ENCODE data around the gene MIDN. TPM values are rescaled to one million over a fixed set of nuclear protein-coding genes. Genes with fewer than 3 reads are reported as not detected.

MIDN gene
- total RNA-seq, 4 donors from 2014 or later: 17.4 to 51.9 (median 39.4) TPM

DNA sequence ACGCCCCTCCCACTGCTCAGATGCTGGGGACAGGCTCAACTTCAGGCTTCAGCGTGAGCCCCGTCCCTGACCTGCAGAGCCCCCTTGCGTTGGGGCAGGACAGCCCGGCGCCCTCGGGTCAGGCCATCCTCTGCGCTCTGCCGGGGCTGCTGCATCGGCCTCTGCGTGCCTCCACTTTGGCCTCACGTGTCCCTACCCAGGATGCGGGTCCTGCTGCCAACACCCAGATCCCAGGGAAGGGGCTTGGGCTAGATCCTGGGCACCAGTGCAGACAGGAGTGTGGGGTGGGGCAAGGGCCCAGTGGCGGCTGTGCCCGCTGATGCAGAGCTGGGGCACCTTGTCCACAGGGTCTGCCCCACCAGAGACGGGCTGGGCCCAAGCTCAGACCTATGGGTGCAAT lies 23.5 kb upstream of the MIDN start:
- WGBS, 2 donors: 88 to 94% methylated on average over 5 to 16 of the region's 16 CpGs
- peaks cover 0 to 93% (median 19%) of the 10 kb centered on the region in 3 donors for H3K36me3 ChIP-seq
- peaks cover 0 to 50% (median 12%) of the 10 kb centered on the region in 4 donors for H3K4me1 ChIP-seq
- H3K27ac ChIP-seq: peak overlapping the region in 1 of 4 donors; percentile 93
- no peak overlapping the region for H3K4me3 ChIP-seq
- DNase-seq (ENCODE audit: low spot score in 2 of 2): no peak
- no peaks in the 10 kb centered on the region for H3K27me3 ChIP-seq
- TF ChIP-seq POLR2A (IDR thresholded peaks at IDR 0.05) (no peak), EP300 (IDR thresholded peaks at IDR 0.05) (no peak)
- H3K9me3 ChIP-seq: no peaks in the 10 kb centered on the region

DNA sequence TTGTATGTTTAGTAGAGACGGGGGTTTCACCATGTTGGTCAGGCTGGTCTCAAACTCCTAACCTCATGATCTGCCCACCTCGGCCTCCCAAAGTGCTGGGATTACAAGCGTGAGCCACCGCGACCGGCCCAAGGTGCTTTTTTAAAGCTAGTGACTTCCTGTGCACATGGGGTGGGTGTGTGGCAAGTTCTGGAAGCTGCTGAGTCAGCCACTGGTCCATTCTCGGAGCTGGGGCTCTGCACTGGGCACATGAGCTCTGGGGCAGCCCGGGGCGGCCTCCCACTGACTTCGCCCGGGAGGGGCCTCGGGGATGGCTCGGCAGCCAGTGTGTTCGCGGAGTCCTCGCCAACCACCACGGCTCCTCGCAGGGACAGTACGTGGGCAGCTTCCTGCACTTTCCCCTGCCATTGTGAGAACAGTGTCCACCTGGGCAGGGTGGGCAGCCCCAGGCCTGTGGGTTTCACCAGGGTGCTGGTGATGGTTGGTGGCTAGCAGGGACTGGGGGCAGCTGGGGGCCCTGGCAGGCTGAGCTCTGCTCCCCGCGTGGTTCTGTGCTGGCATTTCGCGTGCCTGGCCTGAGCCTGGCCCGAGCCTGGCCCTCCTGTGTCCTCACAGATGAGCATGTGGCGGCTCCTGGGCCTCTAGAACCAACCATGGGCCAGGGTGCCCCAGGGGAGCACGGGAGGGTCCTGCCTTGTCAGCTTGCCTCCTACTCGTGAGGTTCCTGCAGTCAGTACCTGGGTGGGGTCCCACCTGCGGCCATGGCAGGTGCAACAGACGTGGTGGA lies 22.8 kb upstream of the MIDN start:
- TF ChIP-seq POLR2A (IDR thresholded peaks at IDR 0.05): no peak
- TF ChIP-seq, protein P1, sequence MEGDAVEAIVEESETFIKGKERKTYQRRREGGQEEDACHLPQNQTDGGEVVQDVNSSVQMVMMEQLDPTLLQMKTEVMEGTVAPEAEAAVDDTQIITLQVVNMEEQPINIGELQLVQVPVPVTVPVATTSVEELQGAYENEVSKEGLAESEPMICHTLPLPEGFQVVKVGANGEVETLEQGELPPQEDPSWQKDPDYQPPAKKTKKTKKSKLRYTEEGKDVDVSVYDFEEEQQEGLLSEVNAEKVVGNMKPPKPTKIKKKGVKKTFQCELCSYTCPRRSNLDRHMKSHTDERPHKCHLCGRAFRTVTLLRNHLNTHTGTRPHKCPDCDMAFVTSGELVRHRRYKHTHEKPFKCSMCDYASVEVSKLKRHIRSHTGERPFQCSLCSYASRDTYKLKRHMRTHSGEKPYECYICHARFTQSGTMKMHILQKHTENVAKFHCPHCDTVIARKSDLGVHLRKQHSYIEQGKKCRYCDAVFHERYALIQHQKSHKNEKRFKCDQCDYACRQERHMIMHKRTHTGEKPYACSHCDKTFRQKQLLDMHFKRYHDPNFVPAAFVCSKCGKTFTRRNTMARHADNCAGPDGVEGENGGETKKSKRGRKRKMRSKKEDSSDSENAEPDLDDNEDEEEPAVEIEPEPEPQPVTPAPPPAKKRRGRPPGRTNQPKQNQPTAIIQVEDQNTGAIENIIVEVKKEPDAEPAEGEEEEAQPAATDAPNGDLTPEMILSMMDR (IDR thresholded peaks at IDR 0.05): no peak
- TF ChIP-seq EP300 (IDR thresholded peaks at IDR 0.05): peak in 1 of 2 donors; percentile 37
- WGBS, 2 donors: 77 to 78% methylated on average over 12 to 24 of the region's 29 CpGs
- H3K36me3 ChIP-seq: peaks cover 0 to 85% (median 15%) of the 10 kb centered on the region in 3 donors
- no peaks in the 10 kb centered on the region for H3K9me3 ChIP-seq
- DNase-seq (ENCODE audit: low spot score in 2 of 2): no peak
- H3K4me3 ChIP-seq: no peak overlapping the region
- H3K4me1 ChIP-seq: peaks cover 0 to 42% (median 12%) of the 10 kb centered on the region in 4 donors
- H3K27me3 ChIP-seq: no peaks in the 10 kb centered on the region
- H3K27ac ChIP-seq: peak overlapping the region in 2 of 4 donors; percentile 67 to 93

DNA sequence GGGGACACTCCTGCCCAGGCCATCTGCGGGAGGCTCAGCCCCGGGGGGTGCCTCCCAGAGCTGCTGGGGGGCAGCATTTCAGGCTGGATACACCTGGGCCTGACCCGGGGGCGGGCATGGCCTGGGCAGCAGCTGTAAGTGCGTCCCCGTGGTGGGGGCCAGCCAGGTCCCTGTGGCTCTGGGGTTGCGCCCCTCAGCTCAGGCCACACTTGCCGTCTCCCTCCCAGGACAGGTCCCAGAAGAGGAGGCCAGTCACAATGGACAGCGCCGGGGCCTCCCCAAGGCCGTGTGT lies 22.2 kb upstream of the MIDN start:
- H3K27ac ChIP-seq: peak overlapping the region in 2 of 4 donors; percentile 67 to 93
- WGBS, 2 donors: 94 to 95% methylated on average over 5 to 6 of the region's 11 CpGs
- H3K9me3 ChIP-seq: no peaks in the 10 kb centered on the region
- no peaks in the 10 kb centered on the region for H3K27me3 ChIP-seq
- H3K36me3 ChIP-seq: peaks cover 0 to 80% (median 9%) of the 10 kb centered on the region in 3 donors
- TF ChIP-seq POLR2A (IDR thresholded peaks at IDR 0.05) (no peak), EP300 (IDR thresholded peaks at IDR 0.05) (no peak)
- TF ChIP-seq, protein P1 (IDR thresholded peaks at IDR 0.05): no peak
- DNase-seq (ENCODE audit: low spot score in 2 of 2): no peak
- H3K4me1 ChIP-seq: peaks cover 0 to 37% (median 12%) of the 10 kb centered on the region in 4 donors
- H3K4me3 ChIP-seq: no peak overlapping the region

- Histone ChIP-seq H3K9me3 (no peaks in the 10 kb centered on the region), H3K36me3 (peaks cover 0 to 74% (median 6%) of the 10 kb centered on the region in 3 donors), H3K27me3 (no peaks in the 10 kb centered on the region), H3K27ac (peak overlapping the region in 1 of 4 donors; percentile 93), H3K4me1 (peaks cover 0 to 31% (median 9%) of the 10 kb centered on the region in 4 donors), H3K4me3 (no peak overlapping the region)
- no peak for DNase-seq (ENCODE audit: low spot score in 2 of 2)
- TF ChIP-seq EP300 (IDR thresholded peaks at IDR 0.05) (no peak), POLR2A (IDR thresholded peaks at IDR 0.05) (no peak)
- TF ChIP-seq, protein P1 (IDR thresholded peaks at IDR 0.05): no peak
- WGBS, 2 donors: 83 to 90% methylated on average over 20 to 25 of the region's 50 CpGs
These were observed 21.7 kb upstream of the MIDN start for GRCh38 chr19:1226522-1227303.

- H3K36me3 ChIP-seq: peaks cover 0 to 67% (median 6%) of the 10 kb centered on the region in 3 donors
- no peaks in the 10 kb centered on the region for H3K27me3 ChIP-seq
- WGBS, 2 donors: 90 to 91% methylated on average over 39 to 51 of the region's 56 CpGs
- H3K27ac ChIP-seq: peak overlapping the region in 1 of 4 donors; percentile 28
- no peak overlapping the region for H3K4me3 ChIP-seq
- no peaks in the 10 kb centered on the region for H3K9me3 ChIP-seq
- TF ChIP-seq EP300 (IDR thresholded peaks at IDR 0.05) (no peak), POLR2A (IDR thresholded peaks at IDR 0.05) (no peak)
- TF ChIP-seq, protein P1 (IDR thresholded peaks at IDR 0.05): no peak
- no peak for DNase-seq (ENCODE audit: low spot score in 2 of 2)
- peaks cover 0 to 28% (median 3%) of the 10 kb centered on the region in 4 donors for H3K4me1 ChIP-seq
These were observed 20.9 kb upstream of the MIDN start for GRCh38 chr19:1227304-1228054.
